PFSK-1 (cell line): ENCODE data around the gene BRD3OS.

Experiments
- FOXP2 ChIP-seq: optimal IDR thresholded peaks from 2 replicates; pipeline ENCODE3; 2011; ENCODE audit warnings: borderline replicate concordance, control low read depth, inconsistent platforms; ENCODE audit not compliant: insufficient read depth; ENCODE audit errors: extremely low read length, extremely low read depth
- POLR2AphosphoS5 ChIP-seq: IDR thresholded peaks from 2 replicates; pipeline ENCODE4 v1.6.1; 2012; ENCODE audit warnings: low read depth, mild to moderate bottlenecking, control low read depth, low read length, moderate library complexity
- TAF1 ChIP-seq: IDR thresholded peaks from 2 replicates; pipeline ENCODE4 v1.6.1; 2012; ENCODE audit warnings: low read length, control low read depth, borderline replicate concordance; ENCODE audit not compliant: insufficient read depth

DNA sequence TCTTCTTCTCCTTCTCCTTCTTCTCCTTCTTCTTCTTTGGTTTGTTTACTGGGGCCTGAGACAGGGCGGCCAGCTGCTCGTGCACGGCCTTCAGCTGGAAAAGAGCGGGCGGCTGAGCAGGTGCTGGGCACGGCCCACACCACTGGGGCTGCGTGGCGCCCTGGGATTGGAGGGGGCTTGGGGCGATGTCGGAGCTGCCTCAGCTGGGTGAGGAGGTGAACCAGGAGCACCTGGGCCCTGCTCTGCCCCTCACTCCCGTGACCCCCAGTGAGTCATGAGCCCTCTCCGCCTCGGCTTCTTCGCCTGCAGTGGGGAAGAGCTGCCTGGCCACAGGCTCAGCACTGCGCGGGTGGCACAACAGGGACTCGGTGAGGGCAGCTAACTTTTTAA is 14.9 kb downstream of the BRD3OS start:
- TF ChIP-seq TAF1 (no peak), FOXP2 (no peak), POLR2AphosphoS5 (no peak)
